Measurements from ENCODE around the gene CACNA1H. TPM values are rescaled to one million over a fixed set of nuclear protein-coding genes. Genes with fewer than 3 reads are reported as not detected.

Gene CACNA1H
- total RNA-seq, 3 donors from 2014 or later (not counting 1 experiment from before 2014, with no cell fraction given): 1.1 to 1.5 (median 1.3) TPM

- Histone ChIP-seq H3K9me3 (ENCODE audit: control insufficient read depth, insufficient read depth, low read length) (no peaks in the 10 kb centered on the region), H3K4me1 (ENCODE audit: control insufficient read depth, insufficient read depth, low read length) (no peaks in the 10 kb centered on the region), H3K36me3 (ENCODE audit: control insufficient read depth, insufficient read depth, low read length) (no peaks in the 10 kb centered on the region), H3K27ac (ENCODE audit: low read length) (no peak overlapping the region), H3K4me3 (ENCODE audit: low read length) (no peak overlapping the region), H3K27me3 (ENCODE audit: control insufficient read depth, insufficient read depth, low read length) (no peaks in the 10 kb centered on the region)
- Mint-ChIP-seq H3K27ac (no peak overlapping the region), H3K4me1 (no peaks in the 10 kb centered on the region), H3K4me3 (no peak overlapping the region), H3K9me3 (no peaks in the 10 kb centered on the region), H3K27me3 (ENCODE audit: low read depth in 2 of 2) (no peaks in the 10 kb centered on the region), H3K36me3 (no peaks in the 10 kb centered on the region)
- 77% methylated on average over 16 of the region's 16 CpGs for WGBS (ENCODE audit: insufficient coverage)
- no peak for TF ChIP-seq CTCF (IDR thresholded peaks at IDR 0.05)
- intact Hi-C loops (cut with micrococcal nuclease): no loop called here
- no peak for ATAC-seq
- no peak for DNase-seq
Measured at GRCh38 chr16:1113489-1113888, 39.4 kb upstream of the CACNA1H start.

- H3K4me1 ChIP-seq (ENCODE audit: control insufficient read depth, insufficient read depth, low read length): no peaks in the 10 kb centered on the region
- Mint-ChIP-seq H3K9me3 (no peaks in the 10 kb centered on the region), H3K27ac (no peak overlapping the region), H3K4me3 (no peak overlapping the region), H3K4me1 (no peaks in the 10 kb centered on the region), H3K36me3 (no peaks in the 10 kb centered on the region), H3K27me3 (ENCODE audit: low read depth in 2 of 2) (no peaks in the 10 kb centered on the region)
- H3K27ac ChIP-seq (ENCODE audit: low read length): no peak overlapping the region
- no peak overlapping the region for H3K4me3 ChIP-seq (ENCODE audit: low read length)
- WGBS (ENCODE audit: insufficient coverage): 85% methylated on average over 15 of the region's 15 CpGs
- no peaks in the 10 kb centered on the region for H3K36me3 ChIP-seq (ENCODE audit: control insufficient read depth, insufficient read depth, low read length)
- ATAC-seq: no peak
- intact Hi-C loops (cut with micrococcal nuclease): no loop called here
- no peak for TF ChIP-seq CTCF (IDR thresholded peaks at IDR 0.05)
- no peaks in the 10 kb centered on the region for H3K27me3 ChIP-seq (ENCODE audit: control insufficient read depth, insufficient read depth, low read length)
- no peaks in the 10 kb centered on the region for H3K9me3 ChIP-seq (ENCODE audit: control insufficient read depth, insufficient read depth, low read length)
- DNase-seq: no peak
Measured at GRCh38 chr16:1113889-1114526, 38.9 kb upstream of the CACNA1H start.

GRCh38 chr16:1116693-1117077, 36.2 kb upstream of the CACNA1H start:
- Histone ChIP-seq H3K9me3 (ENCODE audit: control insufficient read depth, insufficient read depth, low read length) (no peaks in the 10 kb centered on the region), H3K4me3 (ENCODE audit: low read length) (no peak overlapping the region), H3K27me3 (ENCODE audit: control insufficient read depth, insufficient read depth, low read length) (no peaks in the 10 kb centered on the region), H3K27ac (ENCODE audit: low read length) (no peak overlapping the region), H3K36me3 (ENCODE audit: control insufficient read depth, insufficient read depth, low read length) (no peaks in the 10 kb centered on the region), H3K4me1 (ENCODE audit: control insufficient read depth, insufficient read depth, low read length) (no peaks in the 10 kb centered on the region)
- H3K27me3 Mint-ChIP-seq (ENCODE audit: low read depth in 2 of 2): no peaks in the 10 kb centered on the region
- WGBS (ENCODE audit: insufficient coverage): 55% methylated on average over 8 of the region's 16 CpGs
- H3K9me3 Mint-ChIP-seq: no peaks in the 10 kb centered on the region
- no peak overlapping the region for H3K4me3 Mint-ChIP-seq
- ATAC-seq (no peak), DNase-seq (no peak)
- intact Hi-C loops (cut with micrococcal nuclease): no loop called here
- no peak overlapping the region for H3K27ac Mint-ChIP-seq
- no peaks in the 10 kb centered on the region for H3K36me3 Mint-ChIP-seq
- no peak for TF ChIP-seq CTCF (IDR thresholded peaks at IDR 0.05)
- H3K4me1 Mint-ChIP-seq: no peaks in the 10 kb centered on the region

All from natural killer cell (primary cell).